GM21360 (cell line): Measurements from ENCODE around the gene JMJD7.

Experiments
- ATAC-seq: cut with Tn5 transposase; IDR thresholded peaks from one replicate; pipeline ENCODE4 v1.9.1; 2021; ENCODE audit warnings: mild to moderate bottlenecking, moderate library complexity; ENCODE audit not compliant: unreplicated experiment

JMJD7 gene

GRCh38 chr15:41799488-41799805 lies 28.4 kb upstream of the JMJD7 start:
- ATAC-seq, result no peak

- no peak for ATAC-seq
These were observed 26.7 kb upstream of the JMJD7 start for GRCh38 chr15:41801185-41801584.

GRCh38 chr15:41801850-41802455 lies 25.9 kb upstream of the JMJD7 start:
- ATAC-seq, result no peak

- ATAC-seq, result no peak
These were observed 23.5 kb upstream of the JMJD7 start for GRCh38 chr15:41804361-41804760.

- no peak for ATAC-seq
These were observed 22.8 kb upstream of the JMJD7 start for GRCh38 chr15:41804916-41805666.

- no peak for ATAC-seq
These were observed 22.2 kb upstream of the JMJD7 start for GRCh38 chr15:41805711-41806110.

- ATAC-seq, result no peak
These were observed 21.4 kb upstream of the JMJD7 start for GRCh38 chr15:41806291-41807181.

GRCh38 chr15:41809121-41809520 lies 18.8 kb upstream of the JMJD7 start:
- no peak for ATAC-seq

GRCh38 chr15:41809526-41810220 lies 18.2 kb upstream of the JMJD7 start:
- no peak for ATAC-seq

- no peak for ATAC-seq
These were observed 17.1 kb upstream of the JMJD7 start for GRCh38 chr15:41810651-41811431.

GRCh38 chr15:41811432-41812195 lies 16.3 kb upstream of the JMJD7 start:
- no peak for ATAC-seq

GRCh38 chr15:41812820-41813375 lies 15.0 kb upstream of the JMJD7 start:
- ATAC-seq, result no peak

- ATAC-seq, result no peak
These were observed 14.5 kb upstream of the JMJD7 start for GRCh38 chr15:41813426-41813825.

- ATAC-seq, result no peak
These were observed 13.4 kb upstream of the JMJD7 start for GRCh38 chr15:41814534-41814933.

GRCh38 chr15:41816788-41817187 lies 11.1 kb upstream of the JMJD7 start:
- no peak for ATAC-seq

GRCh38 chr15:41817327-41817726 lies 10.6 kb upstream of the JMJD7 start:
- no peak for ATAC-seq

GRCh38 chr15:41817781-41818180 lies 10.1 kb upstream of the JMJD7 start:
- ATAC-seq, result no peak

- ATAC-seq, result no peak
These were observed 8.3 kb upstream of the JMJD7 start for GRCh38 chr15:41819455-41820050.

- no peak for ATAC-seq
These were observed 7.0 kb upstream of the JMJD7 start for GRCh38 chr15:41820791-41821423.
